ENCODE results near the gene ZNF107.
"Not testable (repeated sequence)": the region's sequence is repeated elsewhere in the genome, so short reads cannot be mapped to it uniquely, and the experiment has no call there.

DNA sequence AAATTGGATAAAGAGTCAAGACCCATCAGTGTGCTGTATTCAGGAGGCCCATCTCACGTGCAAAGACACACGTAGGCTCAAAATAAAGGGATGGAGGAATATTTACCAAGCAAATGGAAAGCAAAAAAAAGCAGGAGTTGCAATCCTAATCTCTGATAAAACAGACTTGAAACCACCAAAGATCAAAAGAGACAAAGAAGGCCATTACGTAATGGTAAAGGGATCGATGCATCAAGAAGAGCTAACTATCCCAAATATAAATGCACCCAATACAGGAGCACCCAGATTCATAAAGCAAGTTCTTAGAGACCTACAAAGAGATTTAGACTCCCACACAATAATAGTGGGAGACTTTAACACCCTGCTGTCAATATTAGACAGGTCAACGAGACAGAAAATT is 3.8 kb upstream of the ZNF107 start:
- TF ChIP-seq, protein P1, sequence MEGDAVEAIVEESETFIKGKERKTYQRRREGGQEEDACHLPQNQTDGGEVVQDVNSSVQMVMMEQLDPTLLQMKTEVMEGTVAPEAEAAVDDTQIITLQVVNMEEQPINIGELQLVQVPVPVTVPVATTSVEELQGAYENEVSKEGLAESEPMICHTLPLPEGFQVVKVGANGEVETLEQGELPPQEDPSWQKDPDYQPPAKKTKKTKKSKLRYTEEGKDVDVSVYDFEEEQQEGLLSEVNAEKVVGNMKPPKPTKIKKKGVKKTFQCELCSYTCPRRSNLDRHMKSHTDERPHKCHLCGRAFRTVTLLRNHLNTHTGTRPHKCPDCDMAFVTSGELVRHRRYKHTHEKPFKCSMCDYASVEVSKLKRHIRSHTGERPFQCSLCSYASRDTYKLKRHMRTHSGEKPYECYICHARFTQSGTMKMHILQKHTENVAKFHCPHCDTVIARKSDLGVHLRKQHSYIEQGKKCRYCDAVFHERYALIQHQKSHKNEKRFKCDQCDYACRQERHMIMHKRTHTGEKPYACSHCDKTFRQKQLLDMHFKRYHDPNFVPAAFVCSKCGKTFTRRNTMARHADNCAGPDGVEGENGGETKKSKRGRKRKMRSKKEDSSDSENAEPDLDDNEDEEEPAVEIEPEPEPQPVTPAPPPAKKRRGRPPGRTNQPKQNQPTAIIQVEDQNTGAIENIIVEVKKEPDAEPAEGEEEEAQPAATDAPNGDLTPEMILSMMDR (IDR thresholded peaks at IDR 0.05): not testable (repeated sequence)
- not testable (repeated sequence) for TF ChIP-seq POLR2A, POLR2AphosphoS5, EP300 (IDR thresholded peaks at IDR 0.05)
